Stimulated activated CD4-positive, alpha-beta T cell treated with anti-CD3 and anti-CD28 coated beads, TNF-alpha, amount 100 ng/mL, for 48 hours (primary cell): ENCODE data around the gene CYFIP2.

Source experiments
- DNase-seq, 3 donors: peaks; one replicate each; pipeline ENCODE4 v3.0.0-alpha.2; 2020; ENCODE audit warnings: low read depth in 3 of 3

The CYFIP2 gene

DNA sequence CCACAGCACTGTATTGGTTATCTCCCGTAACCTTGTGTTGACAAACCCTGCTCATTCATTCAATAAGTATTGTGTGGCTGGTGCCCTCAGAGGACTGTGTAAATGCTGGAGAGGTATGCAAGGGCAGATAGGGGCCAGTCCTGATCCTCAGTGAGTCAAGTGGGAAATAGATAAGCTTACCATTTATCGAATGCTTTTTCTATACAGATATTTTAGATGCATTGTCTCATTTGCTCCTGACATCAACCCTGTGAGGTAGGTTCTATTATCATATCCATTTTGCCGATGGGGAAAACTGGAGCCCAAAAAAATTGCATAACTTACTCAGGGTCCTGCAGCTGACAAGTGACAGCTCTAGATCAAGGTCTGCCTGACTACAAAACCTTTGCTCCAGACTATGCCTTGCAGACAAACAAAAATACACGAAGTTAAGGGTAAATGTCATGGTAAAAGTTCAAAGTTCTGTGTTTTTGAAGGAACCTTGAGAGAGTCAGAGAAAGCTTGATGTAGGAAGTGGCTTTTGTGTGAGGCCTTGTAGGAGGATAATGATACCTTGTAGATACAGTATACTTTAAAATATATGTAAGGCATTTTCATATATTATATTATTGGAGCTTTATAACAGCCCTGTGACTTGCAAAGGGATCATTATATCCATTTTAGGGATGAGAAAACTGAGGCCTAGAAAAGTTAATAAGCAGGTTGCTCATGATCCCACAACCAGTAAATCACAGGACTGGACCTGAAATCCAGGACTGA lies 22.7 kb downstream of the CYFIP2 start:
- no peak for DNase-seq

DNA sequence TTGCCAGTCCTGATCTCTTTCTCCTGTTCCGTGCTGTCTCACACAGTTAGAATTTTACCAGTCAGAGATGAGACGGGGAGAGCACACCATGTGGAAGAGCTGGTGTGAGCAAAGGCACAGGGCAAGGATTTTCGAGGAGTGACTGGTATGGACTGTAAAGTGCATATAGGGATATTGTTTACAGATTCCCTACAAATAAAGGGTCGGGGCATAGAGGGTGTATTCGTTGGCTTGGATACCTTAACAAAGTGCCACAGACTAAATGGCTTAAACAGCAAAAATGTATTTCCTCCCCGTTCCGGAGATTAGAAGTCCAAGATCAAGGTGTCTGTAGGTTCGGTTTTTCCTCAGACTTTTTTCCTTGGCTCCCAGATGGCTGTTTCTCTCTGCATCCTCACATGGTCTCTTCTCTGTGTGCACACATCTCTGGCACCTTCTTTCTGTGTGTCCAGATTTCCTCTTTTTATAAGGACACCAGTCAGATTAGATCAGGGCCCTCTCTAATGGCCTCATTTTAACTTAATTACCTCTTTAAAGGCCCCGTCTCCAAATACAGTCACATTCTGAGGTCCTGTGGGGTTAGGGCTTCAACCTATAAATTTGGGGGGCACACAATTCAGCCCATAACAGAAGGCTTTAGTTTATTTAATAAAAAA lies 23.4 kb downstream of the CYFIP2 start:
- DNase-seq, result no peak

DNA sequence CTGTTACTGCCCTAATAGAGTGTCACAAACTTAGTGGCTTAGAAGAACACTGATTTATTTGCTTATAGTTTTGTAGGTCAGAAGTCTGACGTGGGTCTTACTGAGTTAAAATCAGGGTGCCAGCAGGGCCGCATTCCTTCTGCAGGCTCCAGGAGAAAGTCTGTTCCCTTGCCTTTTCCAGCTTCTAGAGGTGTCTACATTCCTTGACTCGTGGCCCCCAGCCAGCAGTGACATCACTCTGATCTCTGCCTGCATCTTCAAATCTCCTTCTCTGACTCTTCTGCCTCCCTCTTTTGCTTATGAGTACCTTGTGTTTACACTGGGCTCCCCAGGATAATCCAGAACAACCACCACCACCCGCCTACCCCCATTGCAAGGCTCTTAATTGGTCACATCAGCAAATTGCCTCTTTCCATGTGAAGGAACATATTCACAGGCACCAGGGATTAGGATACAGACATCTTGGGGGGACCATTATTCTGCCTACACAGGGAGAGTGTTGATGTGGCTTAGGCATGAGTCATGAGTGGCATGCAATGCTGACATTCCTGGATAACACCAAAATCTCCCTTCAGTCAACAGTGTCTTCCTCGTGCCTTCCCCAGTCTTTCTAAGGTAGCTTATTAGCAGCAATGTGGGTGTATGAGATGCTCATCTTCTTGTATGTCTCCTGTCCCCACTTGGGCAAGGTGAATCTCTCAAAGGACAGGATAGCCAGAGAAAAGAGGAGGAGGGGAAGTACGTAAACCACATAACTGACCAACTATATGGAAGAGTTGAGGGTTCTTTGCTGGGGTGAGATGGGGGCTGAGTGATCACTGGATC lies 24.4 kb downstream of the CYFIP2 start:
- no peak for DNase-seq

DNA sequence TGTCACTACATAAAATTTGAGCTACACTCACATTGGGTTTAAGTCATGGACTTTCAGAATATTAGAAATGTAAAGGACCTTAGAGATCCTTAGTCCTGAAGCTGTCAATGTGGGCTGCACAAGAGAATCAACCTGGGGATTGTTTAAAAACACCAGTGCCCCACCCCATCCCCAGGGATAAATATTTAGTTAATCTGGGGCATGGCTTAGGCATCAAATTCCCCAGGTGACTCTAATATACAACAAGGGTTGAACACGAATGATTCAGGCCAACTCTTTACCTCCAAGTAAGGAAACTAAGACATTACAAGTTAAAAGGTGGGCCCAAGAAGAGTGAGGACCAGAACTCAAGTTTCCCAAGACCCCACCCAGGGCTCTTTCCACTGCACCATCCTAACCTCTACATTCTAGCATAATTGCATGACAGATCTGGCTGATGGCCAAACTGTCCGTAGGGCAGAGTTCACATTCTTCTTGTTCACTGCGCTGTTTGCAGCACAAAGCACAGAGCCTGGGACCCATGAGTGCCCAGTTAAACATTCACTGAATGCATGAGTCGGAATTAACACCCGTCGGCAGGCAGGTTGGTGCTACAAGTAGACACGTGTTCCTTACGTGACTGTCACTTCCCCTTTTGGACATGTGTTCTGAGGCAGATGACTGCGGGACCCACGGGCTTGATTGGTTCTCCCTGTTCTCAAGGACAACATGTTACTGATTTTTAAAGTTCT lies 25.2 kb downstream of the CYFIP2 start:
- DNase-seq, result no peak

DNA sequence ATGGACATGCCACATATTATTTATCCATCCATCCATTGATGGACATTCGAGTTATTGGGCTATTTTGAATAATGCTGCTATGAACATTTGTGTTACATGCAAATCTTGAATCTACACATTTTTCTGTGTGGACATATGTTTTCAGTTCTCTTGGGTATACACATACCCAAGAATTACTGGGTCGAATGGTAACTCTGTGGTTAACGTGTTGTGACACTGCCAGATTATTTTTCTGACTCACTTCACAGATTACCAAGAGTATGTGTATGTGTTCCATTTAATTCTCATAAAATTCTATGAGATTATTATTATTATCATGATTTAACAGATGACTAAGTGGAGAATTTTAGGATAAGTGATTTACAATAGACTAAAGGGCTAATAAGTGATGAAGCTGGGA lies 26.7 kb downstream of the CYFIP2 start:
- no peak for DNase-seq

DNA sequence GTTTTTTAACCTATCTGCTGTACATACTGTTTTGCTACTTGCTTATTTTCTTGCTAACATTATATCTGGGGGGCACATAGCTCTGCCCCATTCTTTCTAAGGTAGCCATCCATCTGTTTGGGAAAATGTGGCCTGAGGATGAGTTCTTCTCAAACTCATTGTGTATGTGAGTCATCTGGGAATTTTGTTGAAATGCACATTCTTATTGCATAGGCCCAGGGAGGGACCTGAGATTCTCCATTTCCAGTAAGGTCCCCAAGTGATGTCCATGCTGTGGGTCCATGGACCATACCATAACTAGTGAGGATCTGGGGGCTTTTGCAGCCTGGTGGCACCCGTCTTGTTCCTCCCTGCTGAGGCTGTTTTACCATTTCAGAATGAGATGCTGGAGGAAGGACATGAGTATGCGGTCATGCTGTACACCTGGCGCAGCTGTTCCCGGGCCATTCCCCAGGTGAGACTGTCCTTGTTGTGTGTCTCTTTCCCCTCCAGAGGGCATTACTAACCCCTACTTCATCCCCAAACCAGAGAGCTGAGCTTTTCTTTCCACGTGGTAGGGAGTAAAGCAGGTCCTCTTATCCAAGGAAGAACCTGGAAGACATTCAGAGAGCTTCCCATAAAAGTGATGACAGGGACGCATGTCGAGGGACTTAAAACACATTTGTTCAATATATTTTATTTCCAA lies 28.6 kb downstream of the CYFIP2 start:
- DNase-seq, result no peak

DNA sequence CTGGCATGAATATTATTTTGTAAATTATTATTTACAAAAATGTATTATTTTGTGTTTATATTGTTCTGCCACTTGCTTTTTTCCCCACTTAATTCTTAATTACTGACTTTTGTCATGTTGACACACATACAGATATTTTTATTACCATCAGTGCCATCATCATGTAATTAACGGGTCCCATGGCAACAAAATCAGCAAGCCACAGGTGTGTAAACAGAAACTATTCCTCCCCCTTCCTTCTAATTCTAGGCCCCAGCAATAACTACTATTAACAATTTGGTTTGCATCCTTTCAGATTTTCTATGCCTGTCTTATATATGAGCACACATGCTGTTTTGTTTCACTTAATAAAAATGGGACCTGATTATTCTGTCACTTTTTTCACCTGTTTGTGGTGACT lies 29.3 kb downstream of the CYFIP2 start:
- DNase-seq, result no peak

DNA sequence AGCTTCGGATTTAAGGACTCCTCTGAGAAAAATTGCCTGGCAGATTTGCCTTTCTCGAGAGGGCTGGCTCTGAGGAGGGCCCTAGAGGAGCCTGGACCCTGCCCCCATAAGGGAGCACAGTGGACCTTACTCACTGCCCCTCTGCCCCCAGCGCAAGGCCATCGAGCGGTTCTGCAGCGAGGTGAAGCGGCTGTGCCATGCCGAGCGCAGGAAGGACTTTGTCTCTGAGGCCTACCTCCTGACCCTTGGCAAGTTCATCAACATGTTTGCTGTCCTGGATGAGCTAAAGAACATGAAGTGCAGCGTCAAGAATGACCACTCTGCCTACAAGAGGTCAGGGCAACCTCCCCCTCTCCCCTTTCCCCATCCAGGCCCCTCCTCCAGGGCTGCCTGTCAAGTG lies 34.6 kb downstream of the CYFIP2 start:
- no peak for DNase-seq

DNA sequence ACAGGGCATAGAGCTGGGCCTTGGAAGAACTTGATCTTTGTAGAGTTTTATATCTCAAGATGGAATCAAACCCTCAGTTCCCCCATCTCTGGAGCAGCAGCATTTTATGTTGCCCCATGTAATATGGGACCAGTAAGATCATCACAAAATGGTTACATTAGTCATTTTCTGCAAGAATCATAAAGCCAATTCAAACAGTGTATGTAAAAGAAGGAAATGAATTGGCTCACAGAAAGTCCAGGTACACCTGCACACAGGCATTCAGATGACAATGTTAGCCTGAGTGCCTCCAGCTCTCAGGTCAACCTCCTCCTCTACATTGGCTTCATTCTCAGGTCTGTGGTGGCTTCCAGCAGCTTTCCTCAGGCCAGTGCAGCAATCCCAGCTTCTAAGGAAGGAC lies 35.1 kb downstream of the CYFIP2 start:
- DNase-seq, result no peak

DNA sequence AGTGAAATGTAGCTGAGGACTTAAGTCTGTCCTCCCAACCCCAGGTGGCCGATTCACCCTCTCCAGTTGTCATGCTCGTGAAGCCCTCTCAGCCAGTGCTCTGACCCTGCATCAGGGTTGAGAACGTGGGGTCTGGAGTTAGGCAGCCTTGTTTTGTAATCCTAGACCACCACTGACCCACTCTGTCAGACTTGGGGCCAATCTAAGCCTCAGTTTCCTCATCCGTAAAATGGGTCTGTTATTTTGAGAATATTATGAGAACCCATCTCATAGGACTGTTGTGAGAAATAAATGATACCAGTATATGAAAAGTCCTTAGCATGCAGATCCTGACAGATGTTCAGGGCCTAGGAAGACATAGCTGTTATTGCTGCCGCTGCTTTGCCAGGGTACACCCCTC lies 37.1 kb downstream of the CYFIP2 start:
- no peak for DNase-seq

DNA sequence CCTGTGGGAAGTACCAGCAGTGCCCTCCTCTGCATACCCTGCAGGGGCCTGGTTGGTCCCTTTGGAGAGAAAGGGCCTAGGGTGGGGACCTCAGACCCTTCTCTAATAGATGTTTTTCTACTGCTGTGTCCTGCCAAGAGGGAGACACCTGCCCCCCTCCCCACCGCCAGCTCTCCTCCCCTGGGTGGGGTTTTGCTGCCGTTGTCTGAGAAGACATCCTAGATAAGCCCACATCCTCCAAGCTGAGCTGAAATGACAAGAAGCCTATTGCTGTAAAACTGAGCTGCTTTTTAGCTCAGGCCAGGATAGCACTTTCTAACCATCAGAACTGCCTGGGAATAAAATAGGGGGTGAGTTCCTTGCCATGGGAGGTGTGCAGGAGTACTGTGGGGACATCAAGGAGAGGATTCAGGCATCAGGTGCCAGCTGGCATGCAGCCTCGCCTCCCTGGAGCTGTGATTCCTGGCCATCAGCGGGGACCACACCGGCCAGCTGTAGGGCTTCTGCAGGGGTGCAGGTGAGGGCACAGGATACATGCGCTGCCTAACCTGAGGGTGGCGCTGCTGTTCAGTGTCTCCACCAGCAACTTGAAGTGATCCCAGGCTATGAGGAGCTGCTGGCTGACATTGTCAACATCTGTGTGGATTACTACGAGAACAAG lies 37.9 kb downstream of the CYFIP2 start:
- DNase-seq, result peak in 2 of 3 donors; percentile 26 to 35

DNA sequence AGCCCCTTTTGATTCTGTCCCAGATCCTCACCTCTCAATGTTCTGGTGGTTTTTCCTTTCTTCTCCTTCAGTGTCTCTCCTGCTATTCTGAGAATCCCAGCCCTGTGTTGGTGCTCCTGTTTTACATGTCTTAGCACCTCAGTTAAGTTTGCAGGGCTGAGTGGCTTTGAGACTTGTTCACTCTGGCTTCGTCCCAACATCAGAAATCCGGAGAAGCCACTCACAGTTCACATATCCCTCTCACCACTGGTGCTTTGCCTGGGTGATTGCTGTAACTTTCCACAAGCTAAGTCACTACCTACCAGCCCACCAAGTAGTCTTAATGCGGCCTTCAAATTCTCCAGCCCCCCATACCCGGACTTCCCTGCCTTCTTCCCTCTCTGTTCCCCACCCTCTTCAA lies 40.2 kb downstream of the CYFIP2 start:
- no peak for DNase-seq

DNA sequence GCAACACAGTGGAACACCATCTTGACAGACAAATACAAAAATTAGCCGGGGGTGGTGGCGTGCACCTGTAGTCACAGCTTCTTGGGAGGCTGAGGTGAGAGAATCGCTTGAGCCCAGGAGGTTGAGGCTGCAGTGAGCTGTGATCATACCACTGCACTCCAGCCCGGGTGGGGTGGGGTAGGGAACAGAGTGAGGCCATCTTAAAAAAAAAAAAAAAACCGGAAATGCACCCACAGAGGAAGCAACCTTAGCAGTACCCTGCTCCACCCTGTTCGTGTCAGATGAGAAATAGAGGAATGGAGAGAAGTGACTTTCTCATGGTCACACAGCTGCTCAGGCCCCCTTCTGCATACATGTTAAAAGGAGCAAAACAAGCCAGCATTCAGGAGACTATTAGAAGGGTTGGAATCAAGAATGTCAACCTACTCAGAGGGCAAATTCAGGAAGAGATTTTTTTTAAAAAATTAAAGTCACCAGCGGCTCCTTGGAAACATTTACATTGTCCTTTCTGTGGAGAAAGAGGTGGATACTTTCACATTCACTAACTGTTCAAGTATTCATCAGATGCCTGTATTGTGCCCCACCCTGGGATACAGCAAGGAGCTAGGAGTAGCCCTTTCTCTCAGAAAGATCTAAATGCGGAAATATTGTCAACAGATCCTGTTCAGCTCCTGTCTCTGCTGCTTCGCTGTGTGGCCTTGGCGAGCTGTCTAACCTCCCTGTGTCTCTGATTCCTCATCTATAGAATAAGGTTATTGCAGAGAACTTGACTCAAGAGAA lies 41.0 kb downstream of the CYFIP2 start:
- DNase-seq, result no peak

DNA sequence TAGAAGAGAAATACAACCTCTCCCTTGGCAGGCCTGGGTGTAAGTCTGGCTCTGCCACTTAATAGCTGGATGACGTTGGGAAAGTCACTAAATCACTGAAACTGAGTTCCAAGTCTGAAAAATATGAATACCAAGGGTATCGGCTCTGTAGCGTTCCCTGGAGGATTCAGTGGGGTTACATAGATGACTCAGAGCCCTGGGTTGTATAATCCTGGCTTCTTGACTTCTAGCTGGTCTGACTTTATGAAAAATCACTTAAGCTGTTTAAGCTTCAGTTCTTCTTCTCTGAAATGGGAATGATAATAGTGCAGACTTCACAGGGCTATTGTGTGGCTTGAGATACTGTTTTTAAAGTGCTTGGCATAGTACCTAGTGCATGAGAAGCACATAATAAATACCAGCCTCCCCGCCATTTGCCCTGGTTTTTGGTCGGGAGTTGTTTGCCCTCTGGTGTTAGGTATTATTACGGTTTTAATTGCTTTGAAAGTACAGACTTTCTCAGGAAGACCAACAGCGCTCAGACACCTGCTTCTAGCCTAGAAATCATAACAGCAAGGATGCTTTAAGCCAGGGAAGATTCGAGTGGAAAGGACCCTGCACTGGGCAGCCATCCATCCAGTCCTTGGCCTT lies 43.0 kb downstream of the CYFIP2 start:
- no peak for DNase-seq

DNA sequence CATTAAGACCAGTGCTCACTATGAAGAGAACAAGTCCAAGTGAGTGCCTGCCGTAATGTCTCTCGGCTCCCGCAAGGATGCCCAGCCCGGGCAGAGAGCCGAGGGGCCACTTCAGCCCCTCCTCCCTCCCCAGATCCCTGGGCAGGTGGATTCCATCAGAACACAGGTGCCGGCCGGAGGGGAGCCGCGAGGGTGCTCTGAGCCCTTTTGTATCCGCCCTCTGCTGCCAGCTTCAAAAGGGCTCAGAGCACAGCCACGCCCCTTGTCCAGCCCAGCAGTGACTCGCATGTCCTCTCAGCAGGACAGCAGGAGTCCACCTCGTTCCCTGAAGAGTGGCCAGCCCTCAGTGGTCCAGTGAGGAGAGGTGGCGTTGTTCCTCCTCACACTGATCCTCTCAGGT lies 43.9 kb downstream of the CYFIP2 start:
- no peak for DNase-seq

DNA sequence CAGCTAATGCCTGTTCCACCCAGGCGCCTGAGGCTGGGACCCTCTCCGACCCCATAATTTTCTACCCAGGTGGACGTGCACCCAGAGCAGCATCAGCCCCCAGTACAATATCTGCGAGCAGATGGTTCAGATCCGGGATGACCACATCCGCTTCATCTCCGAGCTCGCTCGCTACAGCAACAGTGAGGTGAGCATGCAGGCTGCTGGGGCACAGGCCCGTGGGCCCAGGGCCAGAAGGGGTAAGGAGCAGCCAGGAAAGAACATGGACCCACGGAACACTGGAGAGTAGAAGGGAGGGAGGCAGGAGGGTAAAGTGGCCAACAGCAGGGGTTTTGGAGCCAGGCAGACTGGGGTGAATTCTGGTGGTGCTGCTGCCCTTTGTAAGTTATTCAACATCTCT lies 45.7 kb downstream of the CYFIP2 start:
- DNase-seq, result no peak

DNA sequence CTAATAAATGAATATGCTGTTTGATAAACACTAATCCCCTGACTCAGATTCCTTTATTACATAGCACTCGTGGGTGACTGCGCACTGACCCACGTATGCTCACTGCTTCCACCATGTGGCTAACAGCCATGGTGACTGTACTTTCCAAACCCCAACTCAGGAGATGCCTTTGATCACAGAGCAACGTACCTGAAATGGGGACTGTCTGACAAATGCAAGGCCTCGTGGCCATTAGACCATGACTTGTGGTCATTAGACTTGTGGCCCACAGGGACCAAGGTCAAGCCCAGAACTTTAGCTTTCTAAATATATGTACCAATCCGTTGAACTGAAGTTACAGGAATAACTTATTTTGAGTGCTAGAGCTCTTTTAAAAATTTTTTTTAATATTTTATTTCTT lies 46.6 kb downstream of the CYFIP2 start:
- peak in 2 of 3 donors; percentile 45 to 46 for DNase-seq

DNA sequence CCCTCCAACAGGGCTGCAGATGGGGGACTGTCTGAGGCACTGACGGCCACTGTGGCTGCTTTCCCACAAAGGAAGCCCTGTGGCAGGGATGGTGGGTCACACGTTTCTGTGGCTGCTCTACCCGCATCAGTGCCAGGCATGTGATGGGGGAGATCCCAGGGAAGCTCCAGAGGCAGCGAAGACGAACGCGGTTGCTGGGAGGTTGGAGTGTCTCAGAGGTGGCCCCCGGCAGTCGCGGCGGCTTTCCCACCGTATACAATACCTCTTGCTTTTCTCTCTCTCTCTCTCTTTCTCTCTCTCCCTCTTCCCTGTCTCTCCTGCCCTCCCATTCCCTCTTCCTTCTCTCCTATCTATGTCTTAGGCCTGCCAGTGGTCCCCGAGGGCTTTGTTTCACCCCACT lies 56.7 kb downstream of the CYFIP2 start:
- DNase-seq, result no peak

DNA sequence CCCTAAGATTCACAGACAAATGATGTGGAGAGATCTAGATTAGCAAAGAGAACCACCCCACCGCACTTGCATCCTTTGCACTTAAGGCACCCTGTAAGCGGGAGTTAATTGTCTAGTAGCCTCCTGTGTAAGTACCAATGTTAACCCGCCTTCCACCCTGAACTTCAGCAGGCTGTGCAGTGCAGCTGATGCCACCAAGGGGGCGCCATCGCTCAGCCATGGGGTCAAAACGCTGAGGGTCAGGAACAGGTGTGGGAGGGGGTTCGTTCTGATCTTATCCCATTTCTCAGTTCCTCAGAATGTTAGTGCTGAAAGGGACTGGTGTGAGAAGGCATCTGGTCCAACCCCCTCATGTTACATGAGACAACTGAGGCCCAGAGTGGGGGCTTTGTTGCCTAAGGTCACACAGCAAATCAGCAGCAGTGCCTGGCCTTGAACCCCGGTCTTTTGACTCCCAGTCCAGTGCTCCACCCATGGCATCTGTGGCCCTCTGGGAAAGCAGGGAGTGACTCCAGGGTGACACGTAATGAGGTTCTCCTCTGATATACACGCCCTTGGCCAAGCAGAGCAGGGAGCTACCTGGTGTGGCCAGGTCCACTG lies 57.3 kb downstream of the CYFIP2 start:
- no peak for DNase-seq
